ENCODE measurements around the gene MRPL14.

The MRPL14 gene

DNA sequence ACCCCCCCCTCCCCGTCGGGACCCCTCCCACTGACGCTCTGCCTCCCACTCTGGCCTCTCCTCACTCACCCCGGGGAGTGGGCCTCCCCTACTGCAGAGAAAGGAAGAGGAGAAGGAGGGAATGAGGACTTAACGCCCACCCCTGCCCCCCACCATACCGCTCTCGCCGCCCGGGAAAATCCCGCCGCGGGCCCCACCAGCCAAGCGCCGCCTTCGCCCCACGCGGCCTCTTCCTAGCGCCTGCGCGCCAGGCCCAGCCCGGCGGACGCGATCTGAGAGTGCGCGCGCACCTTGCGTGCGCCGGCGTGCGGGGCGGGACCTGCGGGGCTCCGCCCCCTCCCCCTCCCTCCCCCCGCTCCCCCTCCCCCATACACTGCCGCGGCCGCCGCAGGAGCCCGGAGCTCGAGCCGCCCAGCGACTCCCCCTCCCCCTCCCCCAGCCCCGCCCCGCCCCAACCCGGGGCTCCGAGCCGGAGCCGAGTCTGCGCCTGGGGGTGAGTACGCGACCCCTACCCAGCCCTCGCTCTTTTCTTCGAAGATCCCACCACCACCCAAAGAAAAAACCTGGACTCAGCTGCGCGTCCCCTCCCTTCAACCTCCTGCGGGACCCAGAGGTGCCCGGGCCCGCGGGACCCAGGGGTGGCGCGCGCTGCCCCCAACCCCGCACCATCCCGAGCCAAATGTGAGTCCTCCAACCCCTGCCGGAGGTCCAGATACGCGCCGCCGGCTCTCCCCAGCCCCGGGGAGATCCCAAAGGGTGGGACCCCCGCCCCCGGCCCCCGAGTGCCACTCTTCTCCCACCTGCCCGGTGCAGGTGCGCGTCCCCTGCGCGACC lies at the start of gene MRPL14, which contains the start of gene TMEM63B:
Gene MRPL14 (minus strand): TSS at position 267 of the 834 bp plus-strand sequence. CDS start 10,841 bp downstream, outside the sequence.
Gene TMEM63B (plus strand): TSS at position 369 of the 834 bp plus-strand sequence. CDS start 7,031 bp downstream, outside the sequence.
- peak; percentile 99 for DNase-seq (ENCODE audit: low spot score)

DNA sequence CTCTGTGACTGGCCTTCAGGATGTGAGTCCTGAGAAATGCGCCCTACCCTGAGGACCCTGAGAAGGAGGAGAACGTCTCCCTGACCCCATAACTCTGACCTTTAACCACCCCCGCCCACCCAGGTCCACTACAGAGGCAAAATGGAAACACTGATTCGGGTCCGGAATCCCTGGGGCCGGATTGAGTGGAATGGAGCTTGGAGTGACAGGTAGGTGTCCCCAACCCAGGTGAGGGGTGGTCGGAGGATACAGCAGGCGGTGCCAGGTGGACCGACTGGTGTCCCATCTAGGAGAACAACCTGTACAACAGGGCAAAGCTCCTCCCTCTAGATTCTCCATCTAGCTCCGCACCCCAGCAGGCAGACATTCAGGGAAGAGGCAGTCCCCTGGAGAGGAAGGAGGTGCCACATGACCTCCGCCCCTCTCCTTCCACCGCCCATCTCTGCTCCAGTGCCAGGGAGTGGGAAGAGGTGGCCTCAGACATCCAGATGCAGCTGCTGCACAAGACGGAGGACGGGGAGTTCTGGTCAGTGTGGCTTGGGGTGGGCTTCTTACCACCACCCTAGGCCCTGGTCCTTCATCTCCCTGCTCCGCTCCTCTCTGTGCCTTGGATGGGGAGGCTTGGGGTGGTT lies 49.0 kb upstream of the MRPL14 start:
- no peak for DNase-seq (ENCODE audit: low spot score)

DNA sequence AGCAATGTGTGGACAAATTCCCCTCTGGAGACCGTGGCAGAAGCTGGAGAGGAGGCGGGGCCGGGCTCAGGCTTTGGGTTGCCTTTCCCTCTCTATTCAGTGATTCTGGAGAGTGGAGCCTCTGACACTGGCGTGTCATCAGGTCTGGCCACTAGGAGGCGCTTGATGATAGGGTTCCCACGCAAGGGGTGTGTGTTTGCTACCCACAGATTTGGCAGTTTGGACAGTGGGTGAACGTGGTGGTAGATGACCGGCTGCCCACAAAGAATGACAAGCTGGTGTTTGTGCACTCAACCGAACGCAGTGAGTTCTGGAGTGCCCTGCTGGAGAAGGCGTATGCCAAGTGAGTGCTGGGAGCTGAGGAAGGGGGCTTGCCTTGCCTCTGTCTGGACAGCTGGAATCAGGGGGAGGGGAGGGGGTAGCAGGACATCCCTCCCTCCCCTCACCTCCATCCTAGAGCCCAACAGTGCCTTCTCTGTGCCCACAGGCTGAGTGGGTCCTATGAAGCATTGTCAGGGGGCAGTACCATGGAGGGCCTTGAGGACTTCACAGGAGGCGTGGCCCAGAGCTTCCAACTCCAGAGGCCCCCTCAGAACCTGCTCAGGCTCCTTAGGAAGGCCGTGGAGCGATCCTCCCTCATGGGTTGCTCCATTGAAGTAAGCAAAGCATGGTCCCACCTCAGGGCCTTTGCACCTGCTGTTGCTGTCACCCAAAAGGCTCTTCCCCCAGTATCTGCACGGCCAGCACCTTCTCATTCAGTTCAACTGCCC lies 45.7 kb upstream of the MRPL14 start:
- peak; percentile 88 for DNase-seq (ENCODE audit: low spot score)

DNA sequence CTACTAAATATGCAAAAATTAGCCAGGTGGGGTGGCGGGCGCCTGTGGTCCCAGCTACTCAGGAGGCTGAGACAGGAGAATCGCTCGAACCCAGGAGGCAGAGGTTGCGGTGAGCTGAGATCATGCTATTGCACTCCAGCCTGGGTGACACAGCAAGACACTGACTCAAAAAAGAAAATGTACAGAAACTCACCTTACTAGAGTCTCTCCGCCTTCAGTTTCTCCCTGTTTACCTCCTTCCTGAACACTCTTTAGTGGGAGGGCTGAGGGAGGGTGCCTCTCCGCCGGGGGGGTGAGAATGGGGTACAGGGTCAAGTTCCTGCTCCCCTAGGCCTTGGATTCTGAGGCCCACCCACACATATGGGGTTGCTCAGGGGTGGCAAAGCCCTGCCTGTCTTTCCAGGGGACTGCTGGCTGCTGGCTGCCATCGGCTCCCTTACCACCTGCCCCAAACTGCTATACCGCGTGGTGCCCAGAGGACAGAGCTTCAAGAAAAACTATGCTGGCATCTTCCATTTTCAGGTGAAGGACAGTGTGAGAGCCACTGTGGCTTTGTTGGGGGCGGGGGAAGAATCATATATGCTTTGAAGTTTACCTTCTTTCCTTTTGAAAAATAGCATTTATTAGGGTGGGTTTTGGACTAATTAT lies 44.8 kb upstream of the MRPL14 start:
- no peak for DNase-seq (ENCODE audit: low spot score)

DNA sequence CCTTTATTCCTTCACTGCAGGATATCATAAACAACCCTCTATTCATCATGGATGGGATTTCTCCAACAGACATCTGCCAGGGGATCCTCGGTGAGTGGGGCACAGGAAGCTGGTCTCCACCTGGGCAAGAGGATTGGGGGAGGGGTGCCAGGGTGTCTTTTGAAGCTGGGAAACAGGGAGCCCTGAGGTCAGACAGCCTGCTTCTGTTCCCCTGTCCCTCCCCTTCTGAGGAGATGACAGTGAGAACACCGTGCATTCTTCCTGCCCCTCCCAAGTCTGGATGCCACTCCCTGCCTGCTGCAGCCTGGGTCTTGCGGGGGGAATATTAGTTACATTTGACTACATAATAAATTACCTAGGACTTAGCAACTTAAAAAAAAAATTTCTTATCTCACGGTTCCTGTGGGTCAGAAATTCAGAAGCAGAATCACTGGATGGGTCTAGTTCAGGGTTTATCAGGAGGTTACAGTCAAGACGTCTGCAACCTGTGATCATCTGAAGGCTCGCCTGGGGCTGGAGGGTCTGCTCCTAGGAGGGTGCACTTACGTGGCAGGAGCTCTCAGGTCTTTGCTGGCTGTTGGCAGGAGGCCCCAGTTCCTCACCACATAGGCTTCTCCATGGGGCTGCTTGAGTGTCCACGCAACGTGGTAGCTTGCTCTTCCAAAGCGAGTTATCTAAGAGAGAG lies 42.8 kb upstream of the MRPL14 start:
- DNase-seq (ENCODE audit: low spot score): no peak

DNA sequence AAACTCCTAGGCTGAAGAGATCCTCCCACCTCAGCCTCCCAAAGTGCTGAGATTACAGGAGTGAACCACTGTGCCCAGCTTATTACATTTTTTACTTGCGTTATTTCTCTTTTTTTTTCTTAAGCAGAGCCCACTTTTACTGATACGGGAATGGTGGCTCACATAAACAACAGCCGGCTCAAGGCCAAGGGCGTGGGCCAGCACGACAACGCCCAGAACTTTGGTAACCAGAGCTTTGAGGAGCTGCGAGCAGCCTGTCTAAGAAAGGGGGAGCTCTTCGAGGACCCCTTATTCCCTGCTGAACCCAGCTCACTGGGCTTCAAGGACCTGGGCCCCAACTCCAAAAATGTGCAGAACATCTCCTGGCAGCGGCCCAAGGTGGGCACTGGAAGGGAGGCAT lies 41.9 kb upstream of the MRPL14 start:
- no peak for DNase-seq (ENCODE audit: low spot score)

DNA sequence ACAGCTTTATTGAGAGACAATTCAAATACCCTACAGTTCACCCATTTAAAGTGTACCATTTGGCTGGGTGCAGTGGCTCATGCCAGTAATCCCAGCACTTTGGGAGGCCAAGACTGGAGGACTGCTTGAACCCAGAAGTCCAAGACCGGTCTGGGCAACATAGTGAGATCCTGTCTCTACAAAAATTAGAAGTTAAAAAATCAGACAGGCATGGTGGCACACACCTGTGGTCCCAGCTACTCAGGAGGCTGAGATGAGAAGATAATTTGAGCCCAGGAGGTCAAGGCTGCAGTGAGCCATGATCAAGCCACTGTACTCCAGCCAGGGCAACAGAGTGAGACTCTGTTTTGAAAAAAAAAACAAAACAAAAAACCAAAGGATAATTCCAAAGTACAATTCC lies 40.3 kb upstream of the MRPL14 start:
- DNase-seq (ENCODE audit: low spot score): no peak

DNA sequence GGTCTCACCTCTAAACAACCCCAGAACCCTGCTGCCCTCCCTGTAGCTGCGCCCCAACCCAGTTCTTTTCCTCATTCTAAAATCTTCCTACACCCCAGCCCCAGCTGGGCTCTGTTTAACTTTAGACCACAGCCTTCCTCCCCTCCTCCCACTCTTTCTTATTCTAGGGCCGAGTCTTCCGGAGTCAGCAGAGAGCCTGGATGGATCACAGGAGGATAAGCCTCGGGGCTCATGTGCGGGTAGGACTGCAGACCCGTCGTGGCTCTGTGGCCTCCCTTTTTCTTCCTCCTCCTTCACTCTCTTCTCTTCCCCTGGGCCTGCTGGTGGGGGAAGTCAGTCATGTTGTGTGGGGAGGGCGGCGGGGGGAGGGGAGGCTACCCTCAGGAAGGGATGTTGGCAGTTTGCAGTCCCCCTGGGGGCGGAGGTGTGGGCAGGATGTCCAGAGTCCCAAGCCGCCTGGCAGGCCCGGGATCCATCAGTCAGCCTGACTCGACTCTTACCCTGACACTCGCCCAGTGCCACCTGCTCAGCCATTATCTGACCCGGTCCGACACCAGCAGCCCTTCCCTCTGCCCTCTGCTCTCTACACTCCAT lies 39.4 kb upstream of the MRPL14 start:
- DNase-seq (ENCODE audit: low spot score): no peak

DNA sequence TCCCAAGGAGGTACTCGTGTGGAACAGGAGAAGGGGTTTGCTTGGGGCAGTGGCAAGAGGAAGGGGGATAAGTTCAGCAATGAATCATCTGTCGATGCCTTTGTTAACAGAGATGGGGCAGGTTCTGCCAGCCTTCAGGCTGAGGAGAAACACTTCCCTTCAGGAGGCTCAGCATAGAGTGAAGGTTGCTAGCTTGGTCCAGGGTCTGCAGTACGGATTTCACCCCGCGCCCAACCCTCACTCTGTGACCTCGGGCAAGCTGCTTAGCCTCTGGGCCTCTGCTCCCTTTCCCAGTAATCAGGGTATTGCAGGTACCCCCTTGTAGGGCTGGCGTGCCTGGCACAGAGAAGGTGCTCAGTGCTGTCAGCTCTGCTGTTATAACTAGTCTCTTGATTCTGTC lies 38.9 kb upstream of the MRPL14 start:
- DNase-seq (ENCODE audit: low spot score): no peak

DNA sequence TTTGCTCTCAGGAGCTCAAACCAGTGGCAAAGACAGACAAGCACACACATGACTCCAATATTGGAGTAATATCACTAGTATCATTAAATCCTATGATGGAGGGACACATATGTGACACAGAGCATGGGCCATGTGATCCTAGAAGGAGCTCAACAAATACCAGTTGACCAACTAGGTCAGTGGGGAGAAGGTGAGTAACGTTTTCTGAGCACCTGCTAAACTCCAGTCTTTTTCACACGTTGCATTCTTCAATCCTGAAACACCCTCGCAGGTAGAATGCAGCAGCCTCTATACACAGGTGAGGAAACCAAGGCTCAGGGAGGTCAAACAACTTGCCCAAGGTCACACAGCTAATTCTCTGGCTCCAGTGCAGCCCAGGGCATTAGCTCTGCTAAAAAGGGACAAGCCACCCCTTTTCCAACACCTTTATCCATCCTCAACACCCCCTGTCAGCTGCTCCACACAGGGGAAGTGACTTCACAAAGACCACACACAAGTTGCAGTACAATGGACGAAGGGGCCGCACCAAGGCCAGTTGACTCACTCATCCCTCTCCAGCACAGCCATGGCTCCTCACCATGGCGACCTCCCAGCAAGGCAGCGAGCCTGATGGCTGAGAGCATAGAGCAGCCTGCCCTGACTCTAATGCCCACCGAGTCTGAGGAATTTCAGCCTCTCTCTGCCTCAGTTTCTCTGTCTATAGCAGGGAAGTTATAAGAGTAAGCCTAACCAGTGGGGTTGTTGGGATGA lies 35.8 kb upstream of the MRPL14 start:
- DNase-seq (ENCODE audit: low spot score): no peak

DNA sequence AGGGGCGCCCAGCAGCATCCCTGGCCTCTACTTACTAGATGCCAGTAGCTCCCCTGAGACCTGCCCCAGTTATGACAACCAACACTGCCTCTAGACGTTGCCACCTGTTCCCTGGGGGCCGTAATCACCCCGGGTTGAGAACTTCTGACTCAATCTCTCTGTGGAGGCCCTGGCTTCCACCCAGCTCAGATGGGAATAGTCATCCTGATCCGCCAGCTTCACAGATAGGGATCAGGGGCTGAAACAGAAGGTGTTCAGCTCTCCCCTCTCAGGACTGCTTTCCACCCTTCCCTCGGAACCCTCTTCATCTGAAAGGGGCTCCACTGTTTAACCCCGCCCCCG lies 34.7 kb upstream of the MRPL14 start:
- no peak for DNase-seq (ENCODE audit: low spot score)

DNA sequence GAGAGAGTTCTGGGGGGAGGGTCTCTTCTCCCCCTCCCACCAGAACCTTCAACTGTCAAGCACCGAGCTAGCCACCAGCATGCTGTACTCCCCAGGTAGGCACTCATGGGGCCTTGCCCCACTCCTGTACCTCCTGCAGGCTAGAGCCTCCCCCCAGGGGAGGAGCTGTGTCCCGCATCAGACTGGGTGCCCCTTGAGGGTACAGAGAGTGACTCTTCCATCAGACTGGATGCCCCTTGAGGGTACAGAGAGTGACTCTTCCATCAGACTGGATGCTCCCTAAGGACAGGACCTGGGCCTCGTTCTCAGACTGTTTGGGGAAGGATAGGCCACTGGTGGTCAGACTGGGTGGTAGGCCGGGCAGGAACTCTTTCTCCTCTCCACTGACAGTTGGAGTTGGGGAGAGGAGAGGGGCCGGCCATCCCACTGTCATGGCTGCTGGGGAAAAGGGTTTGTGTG lies 31.5 kb upstream of the MRPL14 start, which contains the start of gene CAPN11:
Gene CAPN11 (plus strand): TSS at position 51 of the 459 bp plus-strand sequence. CDS start 29 bp downstream, at position 80.
- no peak for DNase-seq (ENCODE audit: low spot score)

DNA sequence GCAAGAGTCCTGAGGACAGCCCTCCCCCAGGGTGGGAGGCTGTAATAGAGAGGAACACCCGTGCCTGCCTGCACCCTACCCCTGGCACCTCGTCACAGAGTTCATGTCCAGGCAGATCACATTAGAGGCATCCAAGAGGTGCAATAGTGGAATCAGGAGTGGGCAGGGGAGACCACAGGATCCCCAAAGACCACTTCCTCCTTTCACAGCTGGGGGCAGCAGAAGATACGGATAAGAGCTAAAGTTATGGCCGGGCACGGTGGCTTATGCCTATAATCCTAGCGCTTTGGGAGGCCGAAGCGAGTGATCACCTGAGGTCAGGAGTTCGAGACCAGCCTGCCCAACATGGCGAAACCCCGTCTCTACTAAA lies 29.9 kb upstream of the MRPL14 start:
- DNase-seq (ENCODE audit: low spot score): no peak

DNA sequence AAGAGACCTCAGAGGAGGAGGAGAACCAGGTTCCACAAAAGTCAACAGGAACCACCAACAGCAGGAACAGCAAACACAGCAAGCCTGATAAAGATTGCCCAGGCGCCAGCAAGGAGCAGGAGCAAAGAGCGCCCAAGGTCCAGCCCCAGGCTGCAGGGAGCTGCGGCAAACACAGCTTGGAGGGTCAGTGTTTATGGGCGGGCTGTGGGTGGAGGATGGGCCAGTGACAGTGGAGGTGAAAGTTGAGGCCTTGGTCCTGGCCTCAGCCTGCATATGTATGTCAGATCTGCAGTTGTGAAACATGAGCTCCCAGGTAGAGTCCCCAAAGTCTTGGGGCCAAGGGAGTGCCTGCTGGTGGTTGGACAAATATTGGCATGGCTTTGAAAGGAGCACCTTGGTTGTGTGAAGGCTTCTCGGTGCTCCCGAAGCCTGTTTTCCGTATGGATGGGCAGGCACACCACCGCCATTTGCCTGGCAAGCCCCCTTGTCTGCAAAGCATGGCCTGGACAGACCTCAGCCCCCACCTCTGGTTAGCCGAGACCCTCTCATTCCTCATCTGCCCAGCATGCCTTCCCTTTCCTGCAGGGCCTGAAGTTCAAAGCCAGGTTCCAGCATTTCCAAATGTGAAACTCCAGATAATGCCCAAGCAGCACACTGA lies 29.4 kb upstream of the MRPL14 start:
- DNase-seq (ENCODE audit: low spot score): no peak

DNA sequence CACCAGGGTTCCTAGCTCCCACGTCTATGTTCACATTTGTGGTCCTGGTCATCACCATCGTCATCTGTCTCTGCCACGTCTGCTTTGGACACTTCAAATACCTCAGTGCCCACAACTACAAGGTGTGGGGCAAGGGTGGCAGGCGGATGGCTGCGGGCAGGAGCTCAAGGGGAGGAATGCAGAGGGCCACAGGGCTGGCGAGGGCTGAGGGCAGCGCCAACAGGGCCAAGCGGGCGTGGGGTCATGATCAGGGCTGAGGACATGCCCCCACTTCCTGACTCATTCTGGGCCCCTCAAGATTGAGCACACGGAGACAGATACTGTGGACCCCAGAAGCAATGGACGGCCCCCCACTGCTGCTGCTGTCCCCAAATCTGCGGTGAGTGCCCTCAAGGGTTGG lies 26.8 kb upstream of the MRPL14 start:
- no peak for DNase-seq (ENCODE audit: low spot score)

DNA sequence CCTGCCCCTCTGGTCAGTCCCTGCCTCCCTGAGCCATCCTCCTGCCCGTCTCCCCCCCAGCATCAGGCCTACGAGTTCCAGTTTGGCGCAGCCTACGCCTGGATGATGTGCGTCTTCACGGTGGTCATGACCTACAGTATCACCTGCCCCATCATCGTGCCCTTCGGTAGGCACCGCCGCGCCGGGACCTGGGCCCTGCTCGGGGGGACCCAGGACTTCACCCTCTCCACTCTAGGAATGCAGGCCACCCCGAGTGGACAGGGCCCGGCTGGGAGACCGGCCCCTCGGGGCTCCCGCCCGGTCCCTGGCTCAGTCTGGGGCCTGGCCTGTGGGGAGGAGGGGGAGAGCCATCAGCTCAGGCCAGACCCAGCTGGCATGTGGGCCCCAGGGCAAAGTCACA lies 25.3 kb upstream of the MRPL14 start:
- DNase-seq (ENCODE audit: low spot score): no peak

DNA sequence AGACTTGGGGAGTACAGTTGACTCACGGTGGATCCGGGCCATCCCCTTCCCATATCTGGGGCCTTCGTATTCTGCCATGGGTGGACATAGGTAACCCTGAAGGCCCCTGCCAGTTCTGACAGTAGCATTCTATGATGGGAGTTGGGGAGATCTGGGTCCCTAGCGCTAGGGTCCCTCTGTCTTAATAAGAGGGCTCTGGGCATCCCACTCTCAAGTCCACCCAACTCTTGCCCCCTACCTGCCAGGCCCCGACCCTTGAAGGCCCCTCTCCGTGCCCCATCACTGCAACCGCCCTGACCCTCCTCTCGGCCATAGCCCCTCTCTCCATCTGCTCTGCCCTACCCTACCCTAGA lies 24.8 kb upstream of the MRPL14 start:
- DNase-seq (ENCODE audit: low spot score): no peak

DNA sequence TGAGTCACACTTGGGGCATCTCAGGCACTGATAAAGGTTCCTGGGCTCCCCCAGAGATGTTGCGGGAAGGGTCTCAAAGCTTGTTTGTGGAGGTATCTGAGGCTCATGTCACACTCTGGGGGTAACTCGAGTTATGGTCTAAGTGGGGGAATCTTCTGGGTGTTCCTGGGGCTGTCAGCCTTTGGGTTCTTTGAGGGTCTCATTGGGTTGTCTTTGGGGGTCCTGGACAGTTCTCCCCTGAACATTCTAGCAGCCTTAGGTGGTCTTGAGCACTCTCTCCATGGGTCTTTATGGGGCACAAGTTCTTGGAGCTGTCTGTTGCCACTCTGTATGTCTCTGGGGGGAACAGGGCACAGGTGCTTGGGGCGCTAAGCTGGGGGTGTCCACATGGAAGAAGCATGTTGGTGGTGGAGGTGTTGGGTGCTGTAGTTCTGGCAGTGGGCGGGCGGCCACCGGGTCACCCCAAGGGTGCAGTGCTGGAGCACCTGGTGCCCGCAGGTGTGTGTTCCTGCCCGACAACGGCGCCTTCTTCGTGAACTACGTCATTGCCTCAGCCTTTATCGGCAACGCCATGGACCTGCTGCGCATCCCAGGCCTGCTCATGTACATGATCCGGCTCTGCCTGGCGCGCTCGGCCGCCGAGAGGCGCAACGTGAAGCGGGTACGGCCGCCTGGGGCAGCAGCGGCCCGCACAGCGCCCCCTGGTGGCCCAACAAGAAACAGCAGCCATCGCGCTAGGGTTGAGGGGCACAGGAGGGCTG lies 24.3 kb upstream of the MRPL14 start:
- peak; percentile 85 for DNase-seq (ENCODE audit: low spot score)

DNA sequence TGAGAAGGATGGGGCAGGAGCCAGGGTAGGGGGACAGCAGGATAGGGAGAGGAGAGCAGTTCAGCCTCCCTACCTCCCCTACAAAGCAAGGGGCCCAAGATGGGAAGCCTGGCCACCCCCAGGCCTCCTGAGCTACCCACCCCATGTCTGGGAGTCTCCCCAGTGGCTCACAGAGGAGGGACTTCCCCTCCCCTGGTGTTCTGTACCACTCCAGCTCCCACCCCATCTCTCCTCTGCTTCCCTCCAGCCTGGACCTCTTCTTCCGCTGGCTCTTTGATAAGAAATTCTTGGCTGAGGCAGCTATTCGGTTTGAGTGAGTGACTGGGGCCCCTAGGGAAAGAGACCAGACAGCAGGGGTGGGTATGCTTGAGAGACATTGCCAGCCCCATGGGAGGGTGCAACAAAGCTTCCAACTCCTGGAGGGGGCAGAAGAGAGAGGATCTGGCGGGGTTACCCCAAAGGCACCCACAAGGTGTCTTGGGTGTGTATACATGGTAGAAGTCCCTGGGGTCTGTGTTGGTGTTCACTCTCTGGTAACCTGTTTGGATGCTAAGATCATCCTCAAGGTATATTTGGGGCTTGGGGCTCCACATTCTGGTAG lies 23.2 kb upstream of the MRPL14 start:
- DNase-seq (ENCODE audit: low spot score): no peak

Data from germinal center (tissue), 1 donor.